ENCODE results near the gene MUCL3.
"Not testable (repeated sequence)": the region's sequence is repeated elsewhere in the genome, so short reads cannot be mapped to it uniquely, and the experiment has no call there.

MUCL3 gene

DNA sequence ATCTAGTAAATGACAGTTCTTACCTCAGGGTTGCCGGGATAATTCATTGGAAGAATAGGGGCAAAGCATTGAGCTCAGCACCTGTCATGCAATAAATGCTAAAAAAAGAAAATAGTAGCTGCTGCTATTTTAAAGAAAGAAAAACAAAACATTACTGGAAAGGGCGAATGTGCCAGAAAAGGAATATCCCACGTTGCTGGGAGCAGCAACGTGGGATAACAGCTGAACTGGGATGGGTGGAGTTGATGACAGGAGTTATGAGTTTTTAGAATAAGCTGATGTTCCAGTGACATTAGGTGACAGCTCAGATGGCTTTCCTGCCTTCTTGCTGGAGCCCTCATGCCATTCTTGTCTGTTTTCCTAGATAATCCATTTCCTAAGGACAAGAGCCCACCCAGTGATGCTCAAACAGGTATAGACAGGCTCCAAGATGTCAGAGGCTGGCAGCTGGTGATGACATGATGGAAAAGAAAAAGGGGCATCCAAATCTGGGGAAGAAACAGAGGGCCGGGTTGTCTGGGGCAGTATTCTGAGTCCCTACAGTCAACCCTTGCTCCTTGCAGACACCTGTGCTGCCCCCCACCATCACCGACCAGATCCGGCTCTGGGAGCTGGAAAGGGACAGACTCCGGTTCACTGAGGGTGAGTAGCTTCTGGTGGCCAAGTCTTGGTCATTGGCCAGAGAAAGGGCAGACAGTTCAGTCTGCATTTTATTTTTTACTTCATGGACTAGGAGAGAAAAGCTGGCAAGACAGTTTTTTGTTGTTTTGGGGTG lies 27.8 kb upstream of the MUCL3 start:
- no peak overlapping the region for H3K4me3 ChIP-seq (ENCODE audit: low read depth, low read length)

DNA sequence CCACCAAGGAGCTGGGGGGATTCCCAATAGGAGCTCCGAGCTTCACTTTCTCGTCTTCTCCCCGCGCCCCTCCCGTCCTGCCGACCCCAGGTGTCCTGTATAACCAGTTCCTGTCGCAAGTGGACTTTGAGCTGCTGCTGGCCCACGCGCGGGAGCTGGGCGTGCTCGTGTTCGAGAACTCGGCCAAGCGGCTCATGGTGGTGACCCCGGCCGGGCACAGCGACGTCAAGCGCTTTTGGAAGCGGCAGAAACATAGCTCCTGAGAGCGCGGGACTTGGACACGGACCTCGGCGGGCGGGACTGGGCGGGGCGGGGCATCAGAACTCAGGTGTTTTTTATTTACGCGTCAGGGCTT lies 27.1 kb upstream of the MUCL3 start:
- peak overlapping the region; percentile 44 for H3K4me3 ChIP-seq (ENCODE audit: low read depth, low read length)

DNA sequence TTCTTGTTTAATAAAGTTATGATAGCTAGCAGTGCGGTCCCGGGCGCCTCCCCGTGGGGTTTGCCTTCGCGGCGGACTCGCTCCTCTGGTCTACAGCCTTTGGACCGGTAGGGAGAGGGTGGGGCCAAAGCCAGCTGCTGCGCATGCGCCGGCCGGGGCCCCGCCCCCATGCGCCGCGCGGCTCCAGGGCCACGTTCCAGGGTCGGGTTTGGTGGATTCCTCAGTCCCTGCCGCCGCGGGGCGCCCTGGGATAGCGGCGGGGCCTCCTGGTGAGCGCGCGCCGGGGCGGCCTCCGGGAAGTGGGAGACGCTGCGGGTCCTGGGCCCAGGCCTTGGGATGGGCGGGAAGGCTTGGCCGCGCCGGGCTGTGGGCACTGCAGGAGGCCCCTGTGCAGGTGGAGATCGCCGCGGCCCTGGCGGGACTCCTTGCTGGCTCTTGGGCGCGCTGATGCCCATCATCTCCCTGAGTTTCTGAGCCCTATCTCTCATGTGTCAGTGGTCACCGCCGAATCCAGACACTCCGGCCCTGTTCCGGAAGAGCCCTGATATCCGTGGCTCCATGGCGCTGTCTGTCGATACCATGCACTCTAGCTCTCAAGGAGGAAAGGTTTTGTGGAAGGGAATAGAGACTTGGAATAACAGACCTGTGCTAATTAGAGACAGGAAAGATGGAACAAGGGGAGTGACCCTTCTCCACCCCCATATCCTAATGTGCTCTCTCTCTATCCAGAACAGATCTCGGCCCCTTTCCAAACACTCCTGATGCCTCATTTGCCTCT lies 26.5 kb upstream of the MUCL3 start, which contains the start of gene VARS2:
VARS2 (plus strand) TSS at position 163 of the 778 bp plus-strand sequence; CDS start at position 762, 599 bp downstream.
- H3K4me3 ChIP-seq (ENCODE audit: low read depth, low read length) = peak within 1 kb of the TSS; percentile 44

- no peak overlapping the region for H3K4me3 ChIP-seq (ENCODE audit: low read depth, low read length)
Observed at GRCh38 chr6:30914854-30915590, 25.8 kb upstream of the MUCL3 start.

DNA sequence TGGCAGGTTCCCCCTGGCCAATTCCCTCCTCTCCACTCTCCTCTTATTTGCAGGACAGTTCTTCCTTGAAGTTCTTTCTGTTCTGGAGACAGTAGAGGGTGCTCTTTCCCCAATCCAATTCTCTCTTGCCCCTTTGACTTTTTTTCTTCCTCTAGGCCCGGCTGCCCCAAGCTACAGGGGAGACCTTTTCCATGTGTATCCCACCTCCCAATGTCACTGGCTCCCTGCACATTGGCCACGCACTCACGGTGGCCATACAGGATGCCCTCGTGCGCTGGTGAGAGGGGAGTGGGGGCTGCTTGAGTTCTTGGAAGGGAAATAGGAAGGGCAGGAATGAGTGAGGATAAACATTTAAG lies 25.2 kb upstream of the MUCL3 start:
- H3K4me3 ChIP-seq (ENCODE audit: low read depth, low read length) = no peak overlapping the region

DNA sequence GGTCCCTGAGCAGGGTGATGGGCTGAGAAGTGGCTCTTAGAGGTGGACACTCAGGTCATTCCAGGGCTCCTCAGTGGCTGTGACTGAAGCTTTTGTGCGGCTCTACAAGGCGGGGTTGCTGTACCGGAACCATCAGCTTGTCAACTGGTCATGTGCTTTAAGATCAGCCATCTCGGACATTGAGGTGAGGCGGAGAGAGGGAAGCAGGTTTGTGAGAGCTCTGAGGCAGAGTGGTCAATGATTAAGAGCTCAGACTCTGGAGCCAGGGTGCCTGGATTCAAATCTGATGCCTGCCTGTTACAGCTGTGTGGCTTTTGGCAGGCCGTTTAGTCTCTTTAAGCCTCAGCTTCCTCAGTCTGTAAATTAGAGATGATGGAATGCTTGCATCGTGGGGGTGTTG lies 23.7 kb upstream of the MUCL3 start:
- H3K4me3 ChIP-seq (ENCODE audit: low read depth, low read length) = no peak overlapping the region

- H3K4me3 ChIP-seq (ENCODE audit: low read depth, low read length) = no peak overlapping the region
Observed at GRCh38 chr6:30917487-30917886, 23.3 kb upstream of the MUCL3 start.

DNA sequence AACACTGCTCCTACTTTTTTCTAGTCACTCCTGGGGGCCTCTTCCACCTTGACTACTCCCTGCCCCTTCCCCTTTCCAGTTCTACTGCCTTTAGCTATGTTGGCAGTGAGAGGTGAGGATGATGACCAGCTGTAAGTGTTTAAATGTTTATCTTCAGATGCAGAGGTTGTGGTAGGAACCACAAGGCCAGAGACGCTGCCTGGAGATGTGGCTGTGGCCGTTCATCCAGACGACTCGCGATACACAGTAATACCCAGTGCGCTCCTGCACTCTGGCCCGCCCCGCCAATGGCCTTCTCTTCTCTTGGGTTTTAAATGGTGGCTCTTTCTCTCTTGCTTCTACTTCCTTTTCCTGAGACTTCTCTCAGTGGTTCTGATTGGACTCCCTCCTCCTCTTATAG lies 22.1 kb upstream of the MUCL3 start:
- H3K4me3 ChIP-seq (ENCODE audit: low read depth, low read length) = no peak overlapping the region

DNA sequence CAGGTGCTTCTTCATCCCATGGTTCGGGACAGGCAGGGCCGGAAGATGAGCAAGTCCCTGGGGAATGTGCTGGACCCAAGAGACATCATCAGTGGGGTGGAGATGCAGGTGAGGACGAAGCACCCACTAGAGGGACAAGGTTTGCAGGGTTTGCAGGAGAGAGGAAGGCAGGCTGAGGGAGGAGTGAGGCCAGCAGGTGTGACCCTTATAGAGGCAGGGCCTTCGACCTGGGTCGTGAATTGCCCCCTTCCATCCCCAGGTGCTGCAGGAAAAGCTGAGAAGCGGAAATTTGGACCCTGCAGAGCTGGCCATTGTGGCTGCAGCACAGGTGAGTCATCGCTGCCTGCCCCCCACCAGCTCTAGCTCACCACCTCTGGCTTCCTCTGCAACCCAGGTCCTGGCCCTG lies 18.3 kb upstream of the MUCL3 start:
- no peak overlapping the region for H3K4me3 ChIP-seq (ENCODE audit: low read depth, low read length)

DNA sequence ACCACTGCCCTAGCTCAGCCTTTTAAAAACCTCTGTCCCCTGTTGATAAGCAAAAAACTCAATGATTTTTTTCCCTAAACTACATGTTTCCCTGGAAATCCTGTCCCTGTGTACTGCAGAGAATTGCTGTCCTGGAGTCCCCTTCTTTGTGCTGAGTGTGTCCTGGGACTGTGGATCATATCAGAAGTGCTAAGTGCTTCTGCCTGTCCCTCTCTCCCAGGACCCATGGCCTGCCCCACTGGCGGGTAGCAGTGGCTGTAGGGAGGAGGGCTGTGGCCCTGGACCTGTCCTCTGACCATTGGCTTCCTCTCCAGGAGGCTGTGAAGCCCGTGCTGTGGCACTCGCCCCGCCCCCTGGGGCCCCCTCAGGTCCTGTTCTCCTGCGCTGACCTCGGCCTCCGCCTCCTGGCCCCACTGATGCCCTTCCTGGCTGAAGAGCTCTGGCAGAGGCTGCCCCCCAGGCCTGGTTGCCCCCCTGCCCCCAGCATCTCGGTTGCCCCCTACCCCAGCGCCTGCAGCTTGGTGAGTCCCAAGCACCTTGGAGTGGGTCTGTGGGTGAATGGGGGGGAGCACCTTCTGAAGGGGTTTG lies 16.6 kb upstream of the MUCL3 start:
- H3K4me3 ChIP-seq (ENCODE audit: low read depth, low read length) = not testable (repeated sequence)

DNA sequence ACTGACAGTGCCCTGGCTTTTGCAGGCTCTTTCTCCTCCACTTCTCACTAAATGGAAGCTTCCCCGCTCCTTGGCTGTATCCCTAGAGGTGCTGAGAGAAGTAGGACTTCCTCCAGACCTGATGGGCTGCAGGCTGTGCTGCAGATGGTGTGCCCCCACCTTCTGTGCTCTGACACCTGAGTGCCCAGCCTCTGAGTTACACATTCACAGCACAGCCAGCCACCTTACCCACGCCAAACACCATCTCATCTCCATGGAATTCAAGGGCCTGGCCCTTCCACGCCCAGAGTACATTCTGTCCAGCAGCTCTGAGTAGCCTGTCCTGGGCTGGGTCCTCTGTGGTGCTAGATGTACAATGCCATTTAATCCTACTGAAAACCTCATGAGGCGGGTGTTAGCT lies 14.1 kb upstream of the MUCL3 start:
- no peak overlapping the region for H3K4me3 ChIP-seq (ENCODE audit: low read depth, low read length)

- H3K4me3 ChIP-seq (ENCODE audit: low read depth, low read length) = not testable (repeated sequence)
Observed at GRCh38 chr6:30927080-30927479, 13.7 kb upstream of the MUCL3 start.

DNA sequence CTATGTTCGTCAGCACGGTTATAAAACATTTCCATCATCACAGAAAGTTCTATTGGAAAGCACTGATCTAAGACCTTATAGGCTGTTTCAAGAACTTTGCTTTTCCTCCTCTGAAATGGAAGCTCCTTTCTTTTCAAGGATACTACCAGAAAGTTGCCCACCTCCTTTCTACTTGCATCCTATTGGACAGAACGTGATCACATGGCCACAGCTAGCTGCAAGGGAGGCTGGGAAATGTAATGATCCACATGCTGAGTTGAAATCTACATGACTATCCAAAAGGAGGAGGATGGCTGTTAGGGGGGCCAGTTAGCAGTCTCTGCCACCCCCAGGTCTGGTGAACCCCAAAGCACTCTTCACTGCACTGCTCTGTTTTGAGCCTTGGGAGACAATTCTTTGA lies 12.1 kb upstream of the MUCL3 start:
- H3K4me3 ChIP-seq (ENCODE audit: low read depth, low read length) = no peak overlapping the region

- no peak overlapping the region for H3K4me3 ChIP-seq (ENCODE audit: low read depth, low read length)
Observed at GRCh38 chr6:30930506-30930905, 10.3 kb upstream of the MUCL3 start.

DNA sequence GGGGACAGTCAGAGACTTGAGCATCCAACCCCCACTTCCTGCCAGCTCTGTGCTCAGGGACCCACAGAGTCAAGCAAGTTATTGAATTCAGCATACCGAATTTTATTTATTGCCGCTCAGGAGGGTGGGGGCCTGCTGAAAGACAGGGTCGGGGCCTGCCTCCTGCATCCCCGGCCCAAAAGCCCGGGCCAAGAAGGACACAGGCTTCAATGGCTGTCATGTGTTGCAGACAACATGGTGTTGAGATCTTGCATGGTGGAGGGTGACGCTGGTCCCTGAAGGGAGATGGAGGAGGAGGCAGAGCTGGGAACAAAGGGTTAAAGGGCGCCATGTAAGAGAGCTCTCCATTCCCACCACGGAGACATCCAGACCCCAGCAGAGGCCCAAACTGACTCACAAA lies 9.5 kb upstream of the MUCL3 start:
- H3K4me3 ChIP-seq (ENCODE audit: low read depth, low read length) = no peak overlapping the region

DNA sequence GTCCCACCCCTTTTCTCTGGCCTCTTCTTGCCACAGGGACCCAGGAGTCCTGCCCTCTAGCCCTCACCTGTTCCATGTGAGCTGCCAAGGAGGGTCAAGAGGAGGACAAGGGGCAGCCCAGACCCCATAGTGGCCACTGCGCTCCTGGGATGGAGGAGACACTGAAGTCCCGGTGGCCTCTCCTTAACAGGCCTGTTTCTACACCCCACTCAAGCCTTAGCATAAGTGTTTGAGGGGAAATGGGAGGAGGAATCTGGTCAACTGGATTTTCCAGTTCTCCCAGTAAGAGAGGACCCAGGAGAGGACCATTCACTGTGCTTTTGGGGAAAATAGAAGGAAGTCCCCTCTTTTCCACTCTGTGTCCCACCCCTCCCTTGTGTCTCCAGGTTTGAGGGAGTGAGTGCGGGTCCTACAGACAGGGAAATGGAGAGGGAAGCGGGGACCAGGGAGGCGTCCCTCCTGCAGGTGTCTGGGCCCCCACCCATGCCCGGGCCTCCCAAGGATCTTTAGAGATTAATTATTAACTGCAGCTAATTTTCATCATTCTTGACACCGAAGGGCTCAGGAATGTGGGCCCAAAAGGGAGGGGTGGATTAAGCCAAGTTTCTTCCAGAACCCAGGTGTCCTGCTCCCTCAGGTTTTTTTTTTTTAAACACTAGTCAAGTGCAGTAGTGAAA lies 8.7 kb upstream of the MUCL3 start, which contains the start of gene SFTA2:
SFTA2 (minus strand) TSS at position 202 of the 677 bp plus-strand sequence; CDS start at position 128, 74 bp downstream.
- no peak within 1 kb of the TSS for H3K4me3 ChIP-seq (ENCODE audit: low read depth, low read length)

- no peak overlapping the region for H3K4me3 ChIP-seq (ENCODE audit: low read depth, low read length)
Observed at GRCh38 chr6:30932665-30933365, 8.0 kb upstream of the MUCL3 start.

DNA sequence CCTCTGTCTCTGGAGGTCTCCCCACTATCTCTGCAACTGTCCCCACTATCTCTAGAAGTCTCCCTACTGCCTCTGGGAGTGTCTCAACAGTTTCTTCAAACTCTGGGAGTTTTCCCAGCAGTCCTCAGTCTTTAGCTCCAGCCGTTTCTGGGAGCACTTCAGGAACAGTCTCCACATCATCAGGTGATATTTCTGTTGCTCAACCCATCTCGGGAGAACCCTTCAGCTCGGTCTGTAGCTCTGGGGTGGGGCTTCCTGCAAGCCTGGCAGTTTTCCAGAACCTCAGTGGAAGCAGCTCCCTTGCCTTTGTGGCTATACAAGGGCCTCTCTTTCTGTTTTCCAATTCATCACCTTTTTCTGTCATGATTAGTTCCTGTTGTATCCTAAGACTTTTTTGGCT lies 5.8 kb upstream of the MUCL3 start:
- no peak overlapping the region for H3K4me3 ChIP-seq (ENCODE audit: low read depth, low read length)

- no peak overlapping the region for H3K4me3 ChIP-seq (ENCODE audit: low read depth, low read length)
Observed at GRCh38 chr6:30937265-30937664, 3.5 kb upstream of the MUCL3 start.

GRCh38 chr6:30938730-30939129 lies 2.0 kb upstream of the MUCL3 start:
- no peak overlapping the region for H3K4me3 ChIP-seq (ENCODE audit: low read depth, low read length)
